ELF-1 (cell line): Measurements from ENCODE around the gene TRAPPC10.

Experiments used
- DNase-seq: peaks from one replicate; pipeline ENCODE4 v3.0.0-alpha.2; 2016; ENCODE audit warnings: low read depth, low spot score

TRAPPC10 gene

GRCh38 chr21:44002511-44002910 lies 9.6 kb upstream of the TRAPPC10 start:
- DNase-seq: no peak

- no peak for DNase-seq
These were observed 8.7 kb upstream of the TRAPPC10 start for GRCh38 chr21:44003307-44003966.

- DNase-seq: no peak
These were observed 7.0 kb upstream of the TRAPPC10 start for GRCh38 chr21:44005071-44005470.

GRCh38 chr21:44005593-44005992 lies 6.5 kb upstream of the TRAPPC10 start:
- DNase-seq: no peak

- peak; percentile 69 for DNase-seq
These were observed 6.0 kb upstream of the TRAPPC10 start for GRCh38 chr21:44006017-44006619.

GRCh38 chr21:44006656-44007055 lies 5.5 kb upstream of the TRAPPC10 start:
- DNase-seq: no peak

- peak; percentile 75 for DNase-seq
These were observed 1.7 kb upstream of the TRAPPC10 start for GRCh38 chr21:44010429-44010828.

- DNase-seq: no peak
These were observed 986 bp upstream of the TRAPPC10 start for GRCh38 chr21:44011123-44011522.

- peak; percentile 90 for DNase-seq
These were observed 618 bp downstream of the TRAPPC10 start for GRCh38 chr21:44012474-44013379.

- DNase-seq: no peak
These were observed 1.4 kb downstream of the TRAPPC10 start for GRCh38 chr21:44013380-44014088.

GRCh38 chr21:44017601-44018000 lies 5.5 kb downstream of the TRAPPC10 start:
- no peak for DNase-seq

- DNase-seq: no peak
These were observed 6.0 kb downstream of the TRAPPC10 start for GRCh38 chr21:44018127-44018526.

- no peak for DNase-seq
These were observed 6.9 kb downstream of the TRAPPC10 start for GRCh38 chr21:44018813-44019567.

- no peak for DNase-seq
These were observed 7.5 kb downstream of the TRAPPC10 start for GRCh38 chr21:44019568-44019958.

- DNase-seq: no peak
These were observed 8.4 kb downstream of the TRAPPC10 start for GRCh38 chr21:44020551-44020950.

GRCh38 chr21:44021064-44021463 lies 9.0 kb downstream of the TRAPPC10 start:
- no peak for DNase-seq

- DNase-seq: no peak
These were observed 12.1 kb downstream of the TRAPPC10 start for GRCh38 chr21:44024257-44024656.

- DNase-seq: peak; percentile 79
These were observed 12.8 kb downstream of the TRAPPC10 start for GRCh38 chr21:44024887-44025353.

- no peak for DNase-seq
These were observed 15.6 kb downstream of the TRAPPC10 start for GRCh38 chr21:44027607-44028286.

- no peak for DNase-seq
These were observed 16.2 kb downstream of the TRAPPC10 start for GRCh38 chr21:44028287-44028659.
